Karpas-422 (cell line): ENCODE data around the gene SMYD4. TPM values are rescaled to one million over a fixed set of nuclear protein-coding genes. Genes with fewer than 3 reads are reported as not detected.
"Not testable (repeated sequence)": the region's sequence is repeated elsewhere in the genome, so short reads cannot be mapped to it uniquely, and the experiment has no call there.

Experiments used
- DNase-seq: peaks from one replicate; pipeline ENCODE4 v3.0.0-alpha.2; 2015
- H2AFZ ChIP-seq: fragments of 200-600 bp; sonication (generic); 2 replicates; pipeline ENCODE4 v1.6.1; 2014; ENCODE audit warnings: antibody characterized with exemption, low read length, mixed read lengths
- H3K27ac ChIP-seq: fragments of 200-600 bp; sonication (generic); 2 replicates; pipeline ENCODE4 v1.5.1; 2014; ENCODE audit warnings: mild to moderate bottlenecking, low read length, moderate library complexity
- H3K27me3 ChIP-seq: fragments of 200-600 bp; sonication (generic); 2 replicates; pipeline ENCODE4 v1.6.1; 2014; ENCODE audit warnings: low read length, mixed read lengths
- H3K36me3 ChIP-seq: fragments of 200-600 bp; sonication (generic); 2 replicates; pipeline ENCODE4 v1.6.1; 2014; ENCODE audit warnings: low read length, mixed read lengths; ENCODE audit not compliant: insufficient read depth
- H3K4me1 ChIP-seq: fragments of 200-600 bp; sonication (generic); 2 replicates; pipeline ENCODE4 v1.6.1; 2014; ENCODE audit warnings: mild to moderate bottlenecking, low read length, mixed read lengths
- H3K4me2 ChIP-seq: fragments of 200-600 bp; sonication (generic); 2 replicates; pipeline ENCODE4 v1.6.1; 2014; ENCODE audit warnings: low read length, low read depth, mild to moderate bottlenecking; ENCODE audit not compliant: poor library complexity, severe bottlenecking
- H3K4me3 ChIP-seq: fragments of 200-600 bp; sonication (generic); 2 replicates; pipeline ENCODE4 v1.5.1; 2014; ENCODE audit warnings: mild to moderate bottlenecking, antibody characterized with exemption, low read length, mixed read lengths
- H3K79me2 ChIP-seq: fragments of 200-600 bp; sonication (generic); 2 replicates; pipeline ENCODE4 v1.6.1; 2014; ENCODE audit warnings: mild to moderate bottlenecking, low read length, mixed read lengths
- H3K9ac ChIP-seq: fragments of 200-600 bp; sonication (generic); 2 replicates; pipeline ENCODE4 v1.6.0; 2014; ENCODE audit warnings: low read length
- H3K9me2 ChIP-seq: fragments of 200-600 bp; sonication (generic), shearing (Covaris generic); replicated peaks from 2 replicates; pipeline ENCODE4 v1.6.0; 2014; ENCODE audit warnings: mild to moderate bottlenecking, low read length, moderate library complexity; ENCODE audit not compliant: insufficient read depth
- H3K9me3 ChIP-seq: fragments of 300-700, 200-600 bp; sonication (generic); 2 replicates; pipeline ENCODE4 v1.6.1; 2014; ENCODE audit warnings: low read length, mixed read lengths
- H4K20me1 ChIP-seq: fragments of 200-600 bp; sonication (generic); 2 replicates; pipeline ENCODE4 v1.6.1; 2014; ENCODE audit warnings: mild to moderate bottlenecking, antibody characterized with exemption, low read length, low read depth; ENCODE audit not compliant: insufficient read depth
- total RNA-seq: library from RNA; depleted of rRNA; stranded (reverse); fragments of >200 nt; shearing (Covaris generic); gene quantifications from 2 replicates; pipeline ENCODE4 v1.2.3, GENCODE V29; 2014; ENCODE audit warnings: low replicate concordance

The SMYD4 gene
- total RNA-seq, 1 experiment from 2014 or later, result 13.9 TPM

GRCh38 chr17:1800240-1800639, 29.5 kb downstream of the SMYD4 start:
- H3K9me2 ChIP-seq, result no peaks in the 10 kb centered on the region
- H3K36me3 ChIP-seq, result peaks cover 23% of the 10 kb centered on the region
- no peak overlapping the region for H3K4me3 ChIP-seq

GRCh38 chr17:1797846-1798245, 31.9 kb downstream of the SMYD4 start:
- H3K4me3 ChIP-seq, H3K9me3 ChIP-seq, H4K20me1 ChIP-seq, H2AFZ ChIP-seq, H3K27me3 ChIP-seq, H3K4me1 ChIP-seq, DNase-seq, H3K9ac ChIP-seq, H3K27ac ChIP-seq, H3K4me2 ChIP-seq, H3K9me2 ChIP-seq: not testable (repeated sequence)
- Histone ChIP-seq H3K79me2 (peaks cover 48% of the 10 kb centered on the region), H3K36me3 (peaks cover 20% of the 10 kb centered on the region)

More at GRCh38 chr17:1800240-1800639, 29.5 kb downstream of the SMYD4 start:
- no peak overlapping the region for H2AFZ ChIP-seq
- H3K9me3 ChIP-seq, result no peaks in the 10 kb centered on the region
- DNase-seq, result no peak
- no peaks in the 10 kb centered on the region for H3K27me3 ChIP-seq
- H3K4me2 ChIP-seq, result no peak overlapping the region
- no peaks in the 10 kb centered on the region for H4K20me1 ChIP-seq
- peaks cover 29% of the 10 kb centered on the region; the same call in 1 of the 2 replicates for H3K79me2 ChIP-seq
- H3K27ac ChIP-seq, result no peak overlapping the region
- no peak overlapping the region for H3K9ac ChIP-seq
- peaks cover 7% of the 10 kb centered on the region; the same call in 1 of the 2 replicates for H3K4me1 ChIP-seq

GRCh38 chr17:1797323-1797722, 32.4 kb downstream of the SMYD4 start:
- Histone ChIP-seq H3K79me2 (peaks cover 51% of the 10 kb centered on the region), H3K27me3 (no peaks in the 10 kb centered on the region), H3K9ac (no peak overlapping the region), H3K4me2 (no peak overlapping the region), H3K27ac (peak overlapping the region; percentile 25; the same call in 1 of the 2 replicates), H3K36me3 (peaks cover 20% of the 10 kb centered on the region), H4K20me1 (no peaks in the 10 kb centered on the region), H3K9me3 (no peaks in the 10 kb centered on the region), H3K4me3 (no peak overlapping the region), H3K9me2 (no peaks in the 10 kb centered on the region), H2AFZ (no peak overlapping the region), H3K4me1 (peaks cover 10% of the 10 kb centered on the region; the same call in 1 of the 2 replicates)
- DNase-seq, result no peak

GRCh38 chr17:1796800-1797199, 32.9 kb downstream of the SMYD4 start:
- no peak overlapping the region for H3K4me3 ChIP-seq
- no peaks in the 10 kb centered on the region for H4K20me1 ChIP-seq
- no peaks in the 10 kb centered on the region for H3K9me2 ChIP-seq
- DNase-seq, result no peak
- H3K27ac ChIP-seq, result peak overlapping the region; percentile 25; the same call in 1 of the 2 replicates
- H3K4me2 ChIP-seq, result no peak overlapping the region
- no peak overlapping the region for H3K9ac ChIP-seq
- peaks cover 52% of the 10 kb centered on the region for H3K79me2 ChIP-seq
- H3K4me1 ChIP-seq, result peaks cover 10% of the 10 kb centered on the region; the same call in 1 of the 2 replicates
- H3K9me3 ChIP-seq, result no peaks in the 10 kb centered on the region
- H3K27me3 ChIP-seq, result no peaks in the 10 kb centered on the region
- H2AFZ ChIP-seq, result no peak overlapping the region
- H3K36me3 ChIP-seq, result peaks cover 20% of the 10 kb centered on the region

GRCh38 chr17:1793447-1793806, 36.3 kb downstream of the SMYD4 start:
- H3K27ac ChIP-seq, result 0 out of 2 replicates have a peak overlapping the region, but pooled peaks have one; percentile 21
- H3K27me3 ChIP-seq, result no peaks in the 10 kb centered on the region
- no peak for DNase-seq
- no peaks in the 10 kb centered on the region for H3K9me3 ChIP-seq
- H2AFZ ChIP-seq, result no peak overlapping the region
- H3K9me2 ChIP-seq, result no peaks in the 10 kb centered on the region
- peaks cover 20% of the 10 kb centered on the region for H3K4me1 ChIP-seq
- H3K36me3 ChIP-seq, result peaks cover 6% of the 10 kb centered on the region; the same call in 1 of the 2 replicates
- H3K9ac ChIP-seq, result no peak overlapping the region
- H3K79me2 ChIP-seq, result peaks cover 58% of the 10 kb centered on the region
- H4K20me1 ChIP-seq, result no peaks in the 10 kb centered on the region
- no peak overlapping the region for H3K4me2 ChIP-seq
- no peak overlapping the region for H3K4me3 ChIP-seq

- Histone ChIP-seq H2AFZ (no peak overlapping the region), H3K27me3 (no peaks in the 10 kb centered on the region), H3K4me2 (no peak overlapping the region), H3K79me2 (peaks cover 52% of the 10 kb centered on the region), H3K36me3 (peaks cover 6% of the 10 kb centered on the region; the same call in 1 of the 2 replicates), H3K9me3 (no peaks in the 10 kb centered on the region), H3K9ac (no peak overlapping the region), H3K4me3 (no peak overlapping the region), H3K4me1 (peaks cover 20% of the 10 kb centered on the region), H3K9me2 (no peaks in the 10 kb centered on the region), H3K27ac (no peak overlapping the region), H4K20me1 (no peaks in the 10 kb centered on the region)
- no peak for DNase-seq
These were observed 36.9 kb downstream of the SMYD4 start for GRCh38 chr17:1792495-1793446.

GRCh38 chr17:1789936-1790335, 39.8 kb downstream of the SMYD4 start:
- Histone ChIP-seq H3K9ac (no peak overlapping the region), H3K4me3 (no peak overlapping the region), H2AFZ (no peak overlapping the region), H4K20me1 (no peaks in the 10 kb centered on the region), H3K79me2 (peaks cover 31% of the 10 kb centered on the region), H3K27ac (0 out of 2 replicates have a peak overlapping the region, but pooled peaks have one; percentile 1), H3K27me3 (no peaks in the 10 kb centered on the region), H3K4me1 (peaks cover 13% of the 10 kb centered on the region), H3K9me2 (no peaks in the 10 kb centered on the region), H3K4me2 (no peak overlapping the region), H3K9me3 (no peaks in the 10 kb centered on the region), H3K36me3 (peaks cover 10% of the 10 kb centered on the region; the same call in 1 of the 2 replicates)
- peak; percentile 48 for DNase-seq

GRCh38 chr17:1787301-1787902, 42.3 kb downstream of the SMYD4 start:
- H3K27me3 ChIP-seq, result no peaks in the 10 kb centered on the region
- no peak for DNase-seq
- no peak overlapping the region for H3K4me3 ChIP-seq
- no peaks in the 10 kb centered on the region for H3K9me2 ChIP-seq
- no peaks in the 10 kb centered on the region for H3K9me3 ChIP-seq
- peaks cover 11% of the 10 kb centered on the region for H3K4me1 ChIP-seq
- peaks cover 12% of the 10 kb centered on the region for H3K79me2 ChIP-seq
- H3K27ac ChIP-seq, result no peak overlapping the region
- peaks cover 11% of the 10 kb centered on the region; the same call in 1 of the 2 replicates for H3K36me3 ChIP-seq
- no peak overlapping the region for H3K9ac ChIP-seq
- H2AFZ ChIP-seq, result no peak overlapping the region
- no peaks in the 10 kb centered on the region for H4K20me1 ChIP-seq
- H3K4me2 ChIP-seq, result no peak overlapping the region
